Adipocyte (in vitro differentiated cells): ENCODE results near the gene UNK.

ENCODE experiments used
- DNase-seq: peaks from one replicate; pipeline ENCODE4 v3.0.0-alpha.2; 2015; ENCODE audit warnings: low read depth
- H3K27me3 ChIP-seq: replicated peaks from 2 replicates; pipeline ENCODE4 v1.7.0; 2013; ENCODE audit warnings: mild to moderate bottlenecking, low read length, moderate library complexity; ENCODE audit not compliant: control insufficient read depth, insufficient read depth
- H3K36me3 ChIP-seq: 2 replicates; pipeline ENCODE4 v1.7.0; 2013; ENCODE audit warnings: low read length, mild to moderate bottlenecking, moderate library complexity; ENCODE audit not compliant: control insufficient read depth, insufficient read depth, severe bottlenecking
- H3K4me1 ChIP-seq: 2 replicates; pipeline ENCODE4 v1.7.0; 2013; ENCODE audit warnings: mild to moderate bottlenecking, low read length, moderate library complexity; ENCODE audit not compliant: control insufficient read depth, insufficient read depth
- H3K4me3 ChIP-seq: 2 replicates; pipeline ENCODE4 v1.7.0; 2013; ENCODE audit warnings: mild to moderate bottlenecking, low read length, moderate library complexity
- H3K9ac ChIP-seq: 2 replicates; pipeline ENCODE4 v1.7.0; 2013; ENCODE audit warnings: mild to moderate bottlenecking, low read length, moderate library complexity
- H3K9me3 ChIP-seq: 2 replicates; pipeline ENCODE4 v1.7.0; 2013; ENCODE audit warnings: mild to moderate bottlenecking, low read length, moderate library complexity; ENCODE audit not compliant: control insufficient read depth

The UNK gene

DNA sequence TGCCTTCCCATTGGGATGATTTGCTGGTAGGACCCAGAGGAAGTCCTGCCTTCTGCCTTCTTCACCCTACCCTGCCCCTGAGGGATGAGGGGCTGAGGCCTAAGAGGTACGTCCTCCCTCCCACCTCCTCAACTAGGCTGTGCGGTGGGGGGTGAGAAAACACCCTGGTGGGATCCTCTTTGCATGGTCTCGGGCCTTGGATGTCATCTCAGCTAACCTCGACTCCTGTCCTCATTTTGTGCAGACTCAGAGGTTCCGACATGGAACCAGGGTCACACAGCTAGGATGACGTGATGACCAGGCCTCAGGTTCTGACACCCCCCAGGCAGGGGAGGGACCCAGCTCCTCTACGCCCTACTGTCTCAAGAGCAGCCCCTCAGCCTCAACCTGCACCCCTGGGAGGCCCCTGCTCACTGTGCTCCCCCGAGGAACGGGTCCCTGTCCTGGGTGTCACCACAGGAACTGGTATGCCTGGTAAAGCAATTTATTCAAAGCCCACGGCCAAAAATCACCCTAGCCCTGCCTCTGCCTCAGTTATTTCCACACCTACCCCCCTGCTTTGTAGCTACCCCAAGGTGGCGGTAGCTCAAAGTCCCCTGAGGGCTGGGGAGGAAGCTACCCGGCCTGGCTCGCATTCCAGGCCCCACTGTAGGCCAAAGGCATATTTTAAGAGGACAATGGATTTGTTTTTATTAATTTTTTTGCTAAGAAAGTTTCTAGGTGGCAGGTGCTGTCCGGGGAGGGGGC, 42.1 kb downstream of the UNK start:
- DNase-seq: no peak
- H3K4me1 ChIP-seq: peaks cover 15% of the 10 kb centered on the region
- H3K9ac ChIP-seq: peak overlapping the region; percentile 57
- no peak overlapping the region for H3K4me3 ChIP-seq
- peaks cover 19% of the 10 kb centered on the region for H3K36me3 ChIP-seq
- no peaks in the 10 kb centered on the region for H3K9me3 ChIP-seq
- no peaks in the 10 kb centered on the region for H3K27me3 ChIP-seq

- no peaks in the 10 kb centered on the region for H3K27me3 ChIP-seq
- DNase-seq: peak; percentile 68
- peak overlapping the region; percentile 57 for H3K9ac ChIP-seq
- peaks cover 16% of the 10 kb centered on the region for H3K36me3 ChIP-seq
- H3K4me1 ChIP-seq: peaks cover 15% of the 10 kb centered on the region
- no peaks in the 10 kb centered on the region for H3K9me3 ChIP-seq
- no peak overlapping the region for H3K4me3 ChIP-seq
Measured at GRCh38 chr17:75827308-75828075, 42.9 kb downstream of the UNK start.

GRCh38 chr17:75828076-75828400, 43.4 kb downstream of the UNK start:
- Histone ChIP-seq H3K9ac (peak overlapping the region; percentile 57), H3K36me3 (peaks cover 11% of the 10 kb centered on the region), H3K4me3 (no peak overlapping the region), H3K9me3 (no peaks in the 10 kb centered on the region), H3K27me3 (no peaks in the 10 kb centered on the region), H3K4me1 (peaks cover 15% of the 10 kb centered on the region)
- no peak for DNase-seq

DNA sequence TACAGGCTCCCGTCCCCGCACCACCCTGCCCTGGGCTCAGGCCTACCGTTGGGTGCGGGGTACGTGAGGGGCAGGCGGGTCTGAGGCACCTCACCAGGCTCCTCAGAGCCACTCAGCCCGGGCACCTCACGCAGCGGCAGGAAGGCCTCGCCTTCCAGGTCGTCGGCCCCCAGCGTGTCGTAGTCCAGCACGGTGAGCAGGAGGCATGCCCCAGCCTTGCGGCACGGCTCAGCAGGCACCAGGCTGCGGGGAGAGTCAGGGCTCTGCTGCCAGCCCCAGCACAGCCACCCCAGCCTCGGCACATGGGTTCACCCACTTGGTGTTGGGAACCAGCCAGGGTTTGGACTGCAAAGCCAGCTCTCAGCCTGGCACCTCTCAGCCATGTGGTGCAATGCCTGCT, 44.1 kb downstream of the UNK start:
- peaks cover 15% of the 10 kb centered on the region for H3K4me1 ChIP-seq

GRCh38 chr17:75829747-75830146, 45.1 kb downstream of the UNK start:
- H3K4me1 ChIP-seq: peaks cover 15% of the 10 kb centered on the region
- H3K36me3 ChIP-seq: no peaks in the 10 kb centered on the region
- H3K4me3 ChIP-seq: no peak overlapping the region
- H3K27me3 ChIP-seq: no peaks in the 10 kb centered on the region
- no peaks in the 10 kb centered on the region for H3K9me3 ChIP-seq
- H3K9ac ChIP-seq: no peak overlapping the region
- no peak for DNase-seq

More for the DNA sequence above, 44.1 kb downstream of the UNK start:
- H3K9me3 ChIP-seq: no peaks in the 10 kb centered on the region
- H3K9ac ChIP-seq: no peak overlapping the region
- H3K27me3 ChIP-seq: no peaks in the 10 kb centered on the region
- no peak overlapping the region for H3K4me3 ChIP-seq
- DNase-seq: no peak
- peaks cover 5% of the 10 kb centered on the region for H3K36me3 ChIP-seq

DNA sequence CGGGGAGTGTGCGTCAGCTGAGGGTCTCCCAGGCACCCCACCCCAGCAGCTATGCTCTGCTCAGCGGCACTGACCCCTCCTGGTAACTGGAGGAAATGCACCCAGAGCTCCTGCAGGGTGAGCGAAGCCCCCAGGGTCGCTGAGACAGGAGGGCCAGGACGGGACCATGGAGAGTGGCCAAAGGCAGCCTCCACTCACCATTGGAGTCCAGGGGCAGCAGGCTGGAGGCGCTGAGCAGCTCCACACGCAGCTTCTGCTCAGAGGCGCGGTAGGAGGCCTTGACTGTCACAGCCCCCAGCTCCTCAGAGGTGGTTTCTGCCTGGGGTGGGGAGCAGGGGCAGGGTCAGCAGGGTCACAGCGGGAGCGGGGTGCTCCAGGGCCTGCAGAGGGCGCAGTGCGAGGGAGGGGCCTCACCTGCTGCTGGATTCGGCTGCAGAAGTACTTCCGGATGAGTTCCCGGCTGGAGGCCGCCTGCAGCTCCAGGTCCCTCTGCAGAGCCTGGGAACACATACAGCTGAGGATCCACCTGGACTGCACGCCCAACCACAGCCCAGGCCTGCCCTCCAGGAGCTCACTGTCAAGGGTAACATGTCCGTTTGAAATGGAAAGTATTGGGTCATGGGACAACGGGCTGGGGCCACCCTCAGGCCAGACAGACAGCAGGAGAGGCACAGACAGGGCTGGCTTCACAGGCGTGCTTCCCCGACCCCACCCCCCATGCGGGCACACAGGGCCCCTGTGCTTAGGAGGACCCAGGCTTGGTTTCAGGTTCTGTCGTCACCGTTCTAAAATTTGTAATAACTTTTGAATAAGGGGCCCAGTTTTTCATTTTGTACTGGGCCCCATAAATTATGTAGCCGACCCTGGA, 45.8 kb downstream of the UNK start:
- H3K9me3 ChIP-seq: no peaks in the 10 kb centered on the region
- H3K9ac ChIP-seq: no peak overlapping the region
- peak; percentile 28 for DNase-seq
- no peaks in the 10 kb centered on the region for H3K36me3 ChIP-seq
- H3K4me1 ChIP-seq: peaks cover 15% of the 10 kb centered on the region
- H3K4me3 ChIP-seq: no peak overlapping the region
- no peaks in the 10 kb centered on the region for H3K27me3 ChIP-seq

- H3K4me1 ChIP-seq: peaks cover 15% of the 10 kb centered on the region
- no peaks in the 10 kb centered on the region for H3K27me3 ChIP-seq
- H3K9ac ChIP-seq: no peak overlapping the region
- no peak overlapping the region for H3K4me3 ChIP-seq
- DNase-seq: no peak
- no peaks in the 10 kb centered on the region for H3K9me3 ChIP-seq
- H3K36me3 ChIP-seq: no peaks in the 10 kb centered on the region
Measured at GRCh38 chr17:75831032-75831571, 46.5 kb downstream of the UNK start.

DNA sequence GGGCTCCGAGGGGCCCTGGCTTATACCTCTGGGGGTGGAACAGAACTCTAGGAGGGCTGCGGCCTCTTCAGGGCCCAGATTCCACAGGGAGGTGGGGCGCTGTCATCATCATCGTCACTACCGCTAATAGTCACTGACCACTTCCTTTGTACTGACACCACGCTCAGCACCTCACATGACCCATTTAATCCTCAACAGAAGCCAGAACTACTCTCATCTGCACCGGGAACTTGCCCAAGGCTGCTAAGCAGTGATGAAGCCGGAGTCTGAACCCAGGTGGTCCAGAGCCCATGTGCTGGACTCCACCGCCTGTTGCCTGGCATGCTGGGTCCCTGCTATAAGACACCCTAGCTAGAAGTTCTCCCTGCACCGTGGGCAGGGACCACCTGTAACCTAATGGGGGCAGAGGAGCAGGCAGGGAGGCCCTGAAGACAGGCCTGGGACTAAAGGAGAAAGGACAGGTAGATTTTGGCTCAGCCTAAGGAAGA, 47.6 kb downstream of the UNK start:
- no peak for DNase-seq
- Histone ChIP-seq H3K9ac (no peak overlapping the region), H3K4me1 (peaks cover 9% of the 10 kb centered on the region), H3K27me3 (no peaks in the 10 kb centered on the region), H3K4me3 (no peak overlapping the region), H3K9me3 (no peaks in the 10 kb centered on the region), H3K36me3 (no peaks in the 10 kb centered on the region)

GRCh38 chr17:75832652-75833400, 48.2 kb downstream of the UNK start:
- no peaks in the 10 kb centered on the region for H3K36me3 ChIP-seq
- no peaks in the 10 kb centered on the region for H3K27me3 ChIP-seq
- H3K9ac ChIP-seq: no peak overlapping the region
- H3K4me1 ChIP-seq: peaks cover 3% of the 10 kb centered on the region
- H3K9me3 ChIP-seq: no peaks in the 10 kb centered on the region
- no peak overlapping the region for H3K4me3 ChIP-seq
- DNase-seq: no peak

DNA sequence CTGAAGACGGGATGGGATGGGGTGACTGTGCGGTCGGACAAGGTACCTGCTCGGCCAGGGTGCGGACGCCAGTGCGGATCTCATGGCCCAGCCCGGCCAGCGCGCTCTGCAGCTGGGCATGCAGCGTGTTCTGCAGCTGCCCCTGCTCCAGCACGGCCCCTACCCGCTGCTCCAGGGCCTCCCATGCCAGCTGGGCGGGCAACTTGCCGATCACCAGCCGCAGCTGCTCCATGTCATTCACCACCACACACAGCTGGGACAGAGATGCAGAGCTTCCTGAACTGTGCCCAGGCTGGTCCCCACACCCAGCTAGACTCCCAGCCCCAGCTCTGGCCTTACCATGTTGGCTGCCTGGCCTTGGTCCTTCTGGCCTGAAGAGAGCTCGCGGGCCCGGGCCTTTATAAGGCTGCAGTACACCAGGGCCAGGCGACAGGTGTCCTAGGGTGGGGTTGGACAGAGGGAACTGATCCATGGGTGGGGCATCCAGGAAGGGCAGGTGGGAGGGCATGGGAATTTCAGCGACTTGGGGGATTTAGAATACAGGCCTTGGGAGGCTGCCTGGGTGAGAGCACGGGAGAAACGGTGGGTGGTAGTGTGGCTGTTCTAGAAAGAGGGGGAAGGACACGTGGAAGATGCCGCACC, 49.8 kb downstream of the UNK start:
- Histone ChIP-seq H3K36me3 (no peaks in the 10 kb centered on the region), H3K27me3 (no peaks in the 10 kb centered on the region), H3K4me1 (no peaks in the 10 kb centered on the region), H3K9me3 (no peaks in the 10 kb centered on the region), H3K9ac (no peak overlapping the region), H3K4me3 (no peak overlapping the region)
- DNase-seq: no peak
